Measurements from ENCODE around the gene TMEM8B. TPM values are rescaled to one million over a fixed set of nuclear protein-coding genes. Genes with fewer than 3 reads are reported as not detected.
A peak's percentile ranks its signal among the peaks of the same experiment; 100 is the strongest.

The TMEM8B gene
- total and polyA plus RNA-seq, 10 of the 15 experiments (the other 5 are each of a cell fraction or from before 2014, with no cell fraction given): 0.19 to 7.6 (median 2.5) TPM

GRCh38 chr9:35812025-35812602 lies 16.9 kb upstream of the TMEM8B start, which contains the start of gene SPAG8 (continued):
- TF ChIP-seq, protein P1, sequence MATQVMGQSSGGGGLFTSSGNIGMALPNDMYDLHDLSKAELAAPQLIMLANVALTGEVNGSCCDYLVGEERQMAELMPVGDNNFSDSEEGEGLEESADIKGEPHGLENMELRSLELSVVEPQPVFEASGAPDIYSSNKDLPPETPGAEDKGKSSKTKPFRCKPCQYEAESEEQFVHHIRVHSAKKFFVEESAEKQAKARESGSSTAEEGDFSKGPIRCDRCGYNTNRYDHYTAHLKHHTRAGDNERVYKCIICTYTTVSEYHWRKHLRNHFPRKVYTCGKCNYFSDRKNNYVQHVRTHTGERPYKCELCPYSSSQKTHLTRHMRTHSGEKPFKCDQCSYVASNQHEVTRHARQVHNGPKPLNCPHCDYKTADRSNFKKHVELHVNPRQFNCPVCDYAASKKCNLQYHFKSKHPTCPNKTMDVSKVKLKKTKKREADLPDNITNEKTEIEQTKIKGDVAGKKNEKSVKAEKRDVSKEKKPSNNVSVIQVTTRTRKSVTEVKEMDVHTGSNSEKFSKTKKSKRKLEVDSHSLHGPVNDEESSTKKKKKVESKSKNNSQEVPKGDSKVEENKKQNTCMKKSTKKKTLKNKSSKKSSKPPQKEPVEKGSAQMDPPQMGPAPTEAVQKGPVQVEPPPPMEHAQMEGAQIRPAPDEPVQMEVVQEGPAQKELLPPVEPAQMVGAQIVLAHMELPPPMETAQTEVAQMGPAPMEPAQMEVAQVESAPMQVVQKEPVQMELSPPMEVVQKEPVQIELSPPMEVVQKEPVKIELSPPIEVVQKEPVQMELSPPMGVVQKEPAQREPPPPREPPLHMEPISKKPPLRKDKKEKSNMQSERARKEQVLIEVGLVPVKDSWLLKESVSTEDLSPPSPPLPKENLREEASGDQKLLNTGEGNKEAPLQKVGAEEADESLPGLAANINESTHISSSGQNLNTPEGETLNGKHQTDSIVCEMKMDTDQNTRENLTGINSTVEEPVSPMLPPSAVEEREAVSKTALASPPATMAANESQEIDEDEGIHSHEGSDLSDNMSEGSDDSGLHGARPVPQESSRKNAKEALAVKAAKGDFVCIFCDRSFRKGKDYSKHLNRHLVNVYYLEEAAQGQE (IDR thresholded peaks at IDR 0.05; ENCODE audit: low read depth, low read length): no peak
- TF ChIP-seq FOXK2 (IDR thresholded peaks at IDR 0.05) (peak; percentile 23; the same call in 1 of the 2 replicates), ZNF622 (IDR thresholded peaks at IDR 0.05) (no peak), CREB1 (IDR thresholded peaks at IDR 0.05; ENCODE audit: low read depth) (peak; percentile 79), CREM (IDR thresholded peaks at IDR 0.05; ENCODE audit: low read depth) (peak; percentile 82), RAD21 (IDR thresholded peaks at IDR 0.05; ENCODE audit: insufficient read depth, low read depth, low read length) (no peak), ATF7 (IDR thresholded peaks at IDR 0.05; ENCODE audit: low read depth) (0 out of 2 replicates have a peak, but pooled peaks have one; percentile 34), HDAC6 (IDR thresholded peaks at IDR 0.05; ENCODE audit: unreplicated experiment) (no peak), SMAD1 (IDR thresholded peaks at IDR 0.05; ENCODE audit: low read depth, partially characterized antibody) (no peak), PRDM15 (CRISPR knock-in tag; IDR thresholded peaks at IDR 0.05) (no peak), RELA (IDR thresholded peaks at IDR 0.05; ENCODE audit: borderline replicate concordance, partially characterized antibody) (peak; percentile 74), ZNF592 (IDR thresholded peaks at IDR 0.05) (no peak), NRF1 (conservative IDR thresholded peaks at IDR 0.05; ENCODE audit: low read depth, low read length) (peak; percentile 87), NFIC (IDR thresholded peaks at IDR 0.05; ENCODE audit: low read depth, low read length) (no peak), MYC (IDR thresholded peaks at IDR 0.05; ENCODE audit: insufficient read depth, insufficient read length, insufficient replicate concordance, low read length, severe bottlenecking) (no peak)

Data from GM12878 (cell line).